ENCODE measurements around the gene RGS6. TPM values are rescaled to one million over a fixed set of nuclear protein-coding genes. Genes with fewer than 3 reads are reported as not detected.

RGS6 gene
- total RNA-seq, 1 donor from 2014 or later, result not detected

DNA sequence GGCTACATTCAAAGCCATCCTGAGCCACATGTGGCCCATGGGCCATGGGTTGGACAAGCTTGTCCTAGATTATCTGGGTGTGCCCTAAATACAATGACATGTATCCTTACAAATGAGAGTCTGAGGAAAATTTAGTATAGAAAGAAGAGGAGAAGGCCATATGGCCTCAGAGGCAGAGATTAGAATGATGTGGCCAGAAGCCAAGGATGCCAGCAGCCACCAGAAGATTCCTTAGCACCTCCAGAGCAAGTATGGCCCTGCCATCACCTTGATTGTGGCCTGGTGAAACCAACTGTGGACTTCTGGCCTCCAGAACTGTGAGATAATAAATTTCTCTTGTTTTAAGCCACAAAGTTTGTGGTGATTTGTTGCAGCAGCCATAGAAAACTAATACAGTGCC lies 436.9 kb downstream of the RGS6 start:
- H3K36me3 Mint-ChIP-seq (ENCODE audit: low read depth), result no peaks in the 10 kb centered on the region
- H3K4me3 Mint-ChIP-seq, result no peak overlapping the region
- DNase-seq (no peak), ATAC-seq (ENCODE audit: low read depth) (no peak)
- TF ChIP-seq, protein P1, sequence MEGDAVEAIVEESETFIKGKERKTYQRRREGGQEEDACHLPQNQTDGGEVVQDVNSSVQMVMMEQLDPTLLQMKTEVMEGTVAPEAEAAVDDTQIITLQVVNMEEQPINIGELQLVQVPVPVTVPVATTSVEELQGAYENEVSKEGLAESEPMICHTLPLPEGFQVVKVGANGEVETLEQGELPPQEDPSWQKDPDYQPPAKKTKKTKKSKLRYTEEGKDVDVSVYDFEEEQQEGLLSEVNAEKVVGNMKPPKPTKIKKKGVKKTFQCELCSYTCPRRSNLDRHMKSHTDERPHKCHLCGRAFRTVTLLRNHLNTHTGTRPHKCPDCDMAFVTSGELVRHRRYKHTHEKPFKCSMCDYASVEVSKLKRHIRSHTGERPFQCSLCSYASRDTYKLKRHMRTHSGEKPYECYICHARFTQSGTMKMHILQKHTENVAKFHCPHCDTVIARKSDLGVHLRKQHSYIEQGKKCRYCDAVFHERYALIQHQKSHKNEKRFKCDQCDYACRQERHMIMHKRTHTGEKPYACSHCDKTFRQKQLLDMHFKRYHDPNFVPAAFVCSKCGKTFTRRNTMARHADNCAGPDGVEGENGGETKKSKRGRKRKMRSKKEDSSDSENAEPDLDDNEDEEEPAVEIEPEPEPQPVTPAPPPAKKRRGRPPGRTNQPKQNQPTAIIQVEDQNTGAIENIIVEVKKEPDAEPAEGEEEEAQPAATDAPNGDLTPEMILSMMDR (IDR thresholded peaks at IDR 0.05), result no peak
- ChIA-PET POLR2A (no interaction called here), CTCF (no interaction called here)
- intact Hi-C loops (cut with micrococcal nuclease), result no loop called here
- H3K27ac Mint-ChIP-seq, result no peak overlapping the region
- no peaks in the 10 kb centered on the region for H3K4me1 Mint-ChIP-seq
- peaks cover under 1% of the 10 kb centered on the region for H3K9me3 Mint-ChIP-seq
- H3K27me3 Mint-ChIP-seq, result peaks cover 9% of the 10 kb centered on the region

DNA sequence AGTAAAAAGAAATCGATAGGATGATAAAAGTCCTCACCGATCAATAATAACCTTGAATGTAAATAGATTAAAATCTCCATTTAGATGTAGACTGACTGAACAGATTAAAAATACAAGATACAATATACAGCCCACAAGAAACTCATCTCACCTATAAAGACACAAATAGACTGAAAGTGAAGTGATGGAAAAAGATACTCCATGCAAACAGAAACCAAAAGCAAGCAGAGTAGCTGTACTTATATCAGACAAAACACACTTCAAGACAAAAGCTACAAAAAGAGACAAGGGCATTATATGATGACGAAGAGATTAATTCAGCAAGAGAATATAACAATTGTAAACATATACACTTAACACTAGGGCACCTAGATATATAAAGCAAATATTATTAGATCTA lies 444.8 kb downstream of the RGS6 start:
- ChIA-PET POLR2A (no interaction called here), CTCF (no interaction called here)
- ATAC-seq (ENCODE audit: low read depth), result no peak
- TF ChIP-seq, protein P1 (IDR thresholded peaks at IDR 0.05), result no peak
- Mint-ChIP-seq H3K27ac (no peak overlapping the region), H3K27me3 (peaks cover 13% of the 10 kb centered on the region), H3K9me3 (peaks cover 28% of the 10 kb centered on the region), H3K4me3 (no peak overlapping the region), H3K4me1 (no peaks in the 10 kb centered on the region), H3K36me3 (ENCODE audit: low read depth) (no peaks in the 10 kb centered on the region)
- intact Hi-C loops (cut with micrococcal nuclease), result no loop called here
- no peak for DNase-seq

DNA sequence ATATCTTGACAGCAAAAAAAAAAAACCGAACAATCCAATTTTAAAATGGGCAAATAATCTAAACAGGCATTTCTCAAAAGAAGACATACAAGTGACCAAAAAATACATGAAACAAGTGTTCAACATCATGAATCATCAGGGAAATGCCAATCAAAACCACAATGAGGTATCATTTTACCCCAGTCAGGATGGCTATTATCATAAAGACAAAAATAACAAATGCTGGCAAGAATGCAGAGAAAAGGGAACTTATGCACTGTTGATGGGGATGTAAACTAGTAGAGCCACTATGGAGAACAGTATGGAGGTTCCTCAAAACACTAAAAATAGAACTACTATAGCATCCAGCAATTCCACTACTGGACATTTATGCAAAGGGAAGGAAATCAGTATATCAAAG lies 448.2 kb downstream of the RGS6 start:
- CTCF ChIA-PET, result no interaction called here
- intact Hi-C loops (cut with micrococcal nuclease), result no loop called here
- Mint-ChIP-seq H3K27me3 (peaks cover 9% of the 10 kb centered on the region), H3K4me1 (no peaks in the 10 kb centered on the region), H3K9me3 (peaks cover 17% of the 10 kb centered on the region), H3K36me3 (ENCODE audit: low read depth) (no peaks in the 10 kb centered on the region), H3K4me3 (no peak overlapping the region), H3K27ac (no peak overlapping the region)
- no peak for ATAC-seq (ENCODE audit: low read depth)
- DNase-seq, result no peak
- TF ChIP-seq, protein P1 (IDR thresholded peaks at IDR 0.05), result no peak
- POLR2A ChIA-PET, result no interaction called here

DNA sequence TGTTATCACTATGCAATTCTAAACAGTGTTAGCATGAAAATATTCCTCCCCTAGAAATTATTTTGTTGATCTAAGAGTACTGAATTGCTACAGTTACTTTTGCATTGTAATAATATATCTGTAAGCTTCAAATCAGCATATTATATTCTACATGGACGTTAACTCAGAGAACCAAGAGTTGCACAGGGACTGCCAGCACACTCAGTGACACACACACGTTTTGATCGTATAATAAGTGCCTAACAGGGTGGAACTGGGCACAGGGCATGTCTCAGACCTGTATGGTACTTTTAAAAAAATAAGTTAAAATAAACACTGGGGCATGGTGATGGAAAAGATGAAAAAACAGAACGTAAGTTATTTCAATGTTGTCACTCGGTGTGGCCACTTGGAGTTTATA lies 451.6 kb downstream of the RGS6 start:
- Mint-ChIP-seq H3K27me3 (peaks cover 4% of the 10 kb centered on the region), H3K27ac (no peak overlapping the region), H3K4me1 (no peaks in the 10 kb centered on the region), H3K9me3 (peaks cover 4% of the 10 kb centered on the region), H3K4me3 (no peak overlapping the region), H3K36me3 (ENCODE audit: low read depth) (no peaks in the 10 kb centered on the region)
- CTCF ChIA-PET, result no interaction called here
- POLR2A ChIA-PET, result no interaction called here
- TF ChIP-seq, protein P1 (IDR thresholded peaks at IDR 0.05), result no peak
- no peak for DNase-seq
- intact Hi-C loops (cut with micrococcal nuclease), result no loop called here
- no peak for ATAC-seq (ENCODE audit: low read depth)

DNA sequence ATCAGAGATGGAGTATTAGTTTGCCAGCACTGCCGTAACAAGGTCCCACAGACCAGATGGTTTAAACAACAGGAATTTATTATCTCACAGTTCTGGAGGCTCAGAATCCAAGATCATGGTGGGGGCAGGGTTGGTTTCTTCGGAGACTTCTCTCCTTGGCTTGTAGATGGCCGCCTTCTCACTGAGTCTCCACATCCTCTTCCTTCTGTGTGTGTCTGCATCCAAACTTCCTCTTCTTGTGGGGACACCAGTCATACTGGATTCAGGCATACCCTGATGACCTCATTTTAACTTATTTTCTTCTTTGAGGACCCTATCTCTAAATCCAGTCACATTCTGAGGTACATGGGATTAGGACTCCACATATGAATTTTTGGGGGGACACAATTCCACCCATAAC lies 455.5 kb downstream of the RGS6 start:
- no peaks in the 10 kb centered on the region for H3K36me3 Mint-ChIP-seq (ENCODE audit: low read depth)
- peaks cover 2% of the 10 kb centered on the region for H3K9me3 Mint-ChIP-seq
- H3K4me1 Mint-ChIP-seq, result no peaks in the 10 kb centered on the region
- intact Hi-C loops (cut with micrococcal nuclease), result no loop called here
- CTCF ChIA-PET, result no interaction called here
- H3K27ac Mint-ChIP-seq, result no peak overlapping the region
- ATAC-seq (ENCODE audit: low read depth) (no peak), DNase-seq (no peak)
- H3K4me3 Mint-ChIP-seq, result no peak overlapping the region
- TF ChIP-seq, protein P1 (IDR thresholded peaks at IDR 0.05), result no peak
- POLR2A ChIA-PET, result no interaction called here
- peaks cover 2% of the 10 kb centered on the region for H3K27me3 Mint-ChIP-seq
